Stimulated activated CD4-positive, alpha-beta T cell treated with anti-CD3 and anti-CD28 coated beads, Interleukin-15, amount 100 ng/mL, for 1 hour (primary cell): ENCODE measurements around the gene PTGFR.

ENCODE experiments used
- DNase-seq, 2 donors: peaks; one replicate each; pipeline ENCODE4 v3.0.0-alpha.2; 2020; ENCODE audit warnings: low read depth in 1 of 2, low spot score in 1 of 2

Gene PTGFR

GRCh38 chr1:78586572-78586971, 95.8 kb downstream of the PTGFR start:
- no peak for DNase-seq

GRCh38 chr1:78587211-78587610, 96.4 kb downstream of the PTGFR start:
- no peak for DNase-seq
